ENCODE measurements around the gene CLK3.

- TF ChIP-seq, protein P1, sequence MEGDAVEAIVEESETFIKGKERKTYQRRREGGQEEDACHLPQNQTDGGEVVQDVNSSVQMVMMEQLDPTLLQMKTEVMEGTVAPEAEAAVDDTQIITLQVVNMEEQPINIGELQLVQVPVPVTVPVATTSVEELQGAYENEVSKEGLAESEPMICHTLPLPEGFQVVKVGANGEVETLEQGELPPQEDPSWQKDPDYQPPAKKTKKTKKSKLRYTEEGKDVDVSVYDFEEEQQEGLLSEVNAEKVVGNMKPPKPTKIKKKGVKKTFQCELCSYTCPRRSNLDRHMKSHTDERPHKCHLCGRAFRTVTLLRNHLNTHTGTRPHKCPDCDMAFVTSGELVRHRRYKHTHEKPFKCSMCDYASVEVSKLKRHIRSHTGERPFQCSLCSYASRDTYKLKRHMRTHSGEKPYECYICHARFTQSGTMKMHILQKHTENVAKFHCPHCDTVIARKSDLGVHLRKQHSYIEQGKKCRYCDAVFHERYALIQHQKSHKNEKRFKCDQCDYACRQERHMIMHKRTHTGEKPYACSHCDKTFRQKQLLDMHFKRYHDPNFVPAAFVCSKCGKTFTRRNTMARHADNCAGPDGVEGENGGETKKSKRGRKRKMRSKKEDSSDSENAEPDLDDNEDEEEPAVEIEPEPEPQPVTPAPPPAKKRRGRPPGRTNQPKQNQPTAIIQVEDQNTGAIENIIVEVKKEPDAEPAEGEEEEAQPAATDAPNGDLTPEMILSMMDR (CRISPR knock-in tag; IDR thresholded peaks at IDR 0.05) = no peak
- TF ChIP-seq CEBPB (IDR thresholded peaks at IDR 0.05; ENCODE audit: borderline replicate concordance, low read depth, low read length) = no peak
Observed at GRCh38 chr15:74571191-74571590, 44.4 kb upstream of the CLK3 start.
